Measurements from ENCODE around the gene HMGB4. TPM values are rescaled to one million over a fixed set of nuclear protein-coding genes. Genes with fewer than 3 reads are reported as not detected.

The HMGB4 gene
- total and polyA plus RNA-seq, 12 donors, result not detected

GRCh38 chr1:33886496-33886895 is 22.6 kb downstream of the HMGB4 start:
- 13 to 21% methylated on average over 5 of the region's 5 CpGs for WGBS, 2 donors
- DNase-seq (no peak), ATAC-seq (no peak)
- intact Hi-C loops (cut with DNase I), result no loop called here
- H3K27ac ChIP-seq, result no peak overlapping the region
- no peak overlapping the region for H3K4me3 ChIP-seq
- no peaks in the 10 kb centered on the region for H3K36me3 ChIP-seq
- H3K27me3 ChIP-seq, result peaks cover 0 to 10% (median 0%) of the 10 kb centered on the region in 7 donors
- H3K4me1 ChIP-seq, result peaks cover 0 to 5% (median 0%) of the 10 kb centered on the region in 9 donors
- TF ChIP-seq, protein P1, sequence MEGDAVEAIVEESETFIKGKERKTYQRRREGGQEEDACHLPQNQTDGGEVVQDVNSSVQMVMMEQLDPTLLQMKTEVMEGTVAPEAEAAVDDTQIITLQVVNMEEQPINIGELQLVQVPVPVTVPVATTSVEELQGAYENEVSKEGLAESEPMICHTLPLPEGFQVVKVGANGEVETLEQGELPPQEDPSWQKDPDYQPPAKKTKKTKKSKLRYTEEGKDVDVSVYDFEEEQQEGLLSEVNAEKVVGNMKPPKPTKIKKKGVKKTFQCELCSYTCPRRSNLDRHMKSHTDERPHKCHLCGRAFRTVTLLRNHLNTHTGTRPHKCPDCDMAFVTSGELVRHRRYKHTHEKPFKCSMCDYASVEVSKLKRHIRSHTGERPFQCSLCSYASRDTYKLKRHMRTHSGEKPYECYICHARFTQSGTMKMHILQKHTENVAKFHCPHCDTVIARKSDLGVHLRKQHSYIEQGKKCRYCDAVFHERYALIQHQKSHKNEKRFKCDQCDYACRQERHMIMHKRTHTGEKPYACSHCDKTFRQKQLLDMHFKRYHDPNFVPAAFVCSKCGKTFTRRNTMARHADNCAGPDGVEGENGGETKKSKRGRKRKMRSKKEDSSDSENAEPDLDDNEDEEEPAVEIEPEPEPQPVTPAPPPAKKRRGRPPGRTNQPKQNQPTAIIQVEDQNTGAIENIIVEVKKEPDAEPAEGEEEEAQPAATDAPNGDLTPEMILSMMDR (IDR thresholded peaks at IDR 0.05), result no peak
- H3K9me3 ChIP-seq, result no peaks in the 10 kb centered on the region

DNA sequence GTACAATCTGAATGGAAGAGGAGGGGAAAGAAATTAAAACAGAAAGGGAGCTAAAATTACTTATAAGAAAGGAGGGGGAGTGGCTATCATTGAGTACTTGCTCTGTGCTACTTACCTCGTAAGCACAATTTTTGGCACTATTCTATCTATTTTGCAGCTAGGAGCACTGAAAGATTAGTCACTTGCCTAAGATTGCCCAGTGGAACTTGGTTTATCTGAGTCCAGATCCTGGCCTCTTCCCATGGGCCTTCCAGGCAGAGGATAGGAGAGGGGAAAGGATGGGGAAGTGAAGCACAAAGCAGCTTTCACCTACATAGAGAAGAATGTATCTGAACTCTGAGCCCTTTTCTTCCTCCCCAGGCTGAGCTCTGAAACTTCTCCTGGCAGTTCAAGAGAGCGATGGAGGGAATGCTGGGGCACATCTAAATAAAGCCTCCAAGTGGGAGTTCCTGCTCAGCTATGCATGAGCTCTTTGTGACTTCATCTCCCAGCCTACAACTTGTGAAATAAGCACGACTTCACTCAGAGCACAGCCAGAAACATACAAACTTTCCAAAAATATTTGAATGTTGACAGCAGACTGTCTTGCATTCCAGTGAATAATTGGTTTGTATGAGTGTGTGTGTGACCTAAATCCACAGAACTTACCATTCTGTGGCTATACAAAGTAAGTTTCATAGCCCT is 29.4 kb downstream of the HMGB4 start:
- 32 to 37% methylated on average over 3 of the region's 3 CpGs for WGBS, 2 donors
- H3K27me3 ChIP-seq, result no peaks in the 10 kb centered on the region
- DNase-seq (no peak), ATAC-seq (peak; percentile 72 to 93 (median 84))
- H3K9me3 ChIP-seq, result no peaks in the 10 kb centered on the region
- TF ChIP-seq, protein P1 (IDR thresholded peaks at IDR 0.05), result no peak
- no peaks in the 10 kb centered on the region for H3K36me3 ChIP-seq
- intact Hi-C loops (cut with DNase I), result no loop called here
- no peak overlapping the region for H3K4me3 ChIP-seq
- H3K4me1 ChIP-seq, result peaks cover 0 to 19% (median 5%) of the 10 kb centered on the region in 9 donors
- H3K27ac ChIP-seq, result peak overlapping the region in 6 of 10 donors; percentile 17 to 48 (median 40)

DNA sequence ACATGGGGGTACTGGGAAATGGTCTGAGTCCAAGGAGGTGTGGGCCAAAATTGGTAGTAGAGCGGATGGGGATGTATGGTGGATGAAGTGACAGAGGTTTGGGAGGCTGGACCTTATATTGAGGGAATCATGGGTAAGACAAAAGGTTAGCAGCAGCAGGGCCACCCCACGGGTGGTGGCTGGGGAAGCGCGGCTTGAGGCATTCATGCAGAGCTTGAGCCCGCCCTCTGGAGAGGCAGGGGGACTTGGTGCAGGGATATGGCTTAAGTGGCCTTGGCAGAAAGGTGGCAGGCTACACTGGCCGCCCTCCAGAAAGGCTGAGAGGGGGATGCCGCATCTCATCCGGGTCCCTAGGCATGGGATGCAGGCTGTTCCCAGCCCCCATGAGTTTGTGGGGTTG is 31.5 kb downstream of the HMGB4 start:
- TF ChIP-seq, protein P1 (IDR thresholded peaks at IDR 0.05), result no peak
- no peak for ATAC-seq
- no peak overlapping the region for H3K4me3 ChIP-seq
- 79% methylated on average over 8 of the region's 8 CpGs for WGBS, 2 donors
- no peak for DNase-seq
- H3K27me3 ChIP-seq, result no peaks in the 10 kb centered on the region
- intact Hi-C loops (cut with DNase I), result no loop called here
- H3K36me3 ChIP-seq, result no peaks in the 10 kb centered on the region
- no peak overlapping the region for H3K27ac ChIP-seq
- H3K9me3 ChIP-seq, result no peaks in the 10 kb centered on the region
- H3K4me1 ChIP-seq, result peaks cover 0 to 27% (median 5%) of the 10 kb centered on the region in 9 donors

- DNase-seq (no peak), ATAC-seq (no peak)
- Histone ChIP-seq H3K9me3 (no peaks in the 10 kb centered on the region), H3K36me3 (no peaks in the 10 kb centered on the region), H3K4me3 (no peak overlapping the region), H3K27me3 (no peaks in the 10 kb centered on the region), H3K27ac (no peak overlapping the region), H3K4me1 (peaks cover 0 to 27% (median 5%) of the 10 kb centered on the region in 9 donors)
- TF ChIP-seq, protein P1 (IDR thresholded peaks at IDR 0.05), result no peak
- intact Hi-C loops (cut with DNase I), result no loop called here
- WGBS, 2 donors, result 75 to 83% methylated on average over 2 of the region's 2 CpGs
Measured at GRCh38 chr1:33895976-33896375, 32.1 kb downstream of the HMGB4 start.

Data from heart right ventricle (tissue), 16 donors.